ENCODE data around the gene C17orf67.

DNA sequence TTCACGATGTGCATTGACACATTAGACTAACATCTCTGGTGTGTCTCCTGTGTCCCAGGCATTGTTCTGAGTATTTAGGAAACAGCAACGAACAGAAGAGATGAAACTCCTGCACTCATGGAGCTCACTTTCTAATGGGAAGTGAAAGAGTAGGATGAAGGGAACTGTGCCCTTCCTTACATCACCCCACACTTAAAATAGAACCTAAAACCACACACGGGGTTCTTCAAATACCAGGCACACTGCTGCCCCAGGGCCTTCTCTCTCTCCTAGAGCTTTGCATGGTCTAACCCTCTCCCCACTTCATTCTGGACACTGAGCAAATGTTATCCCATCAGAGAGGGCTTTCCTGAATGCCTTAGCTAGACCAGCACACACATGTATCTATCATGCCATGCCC, 46.4 kb upstream of the C17orf67 start:
- TF ChIP-seq, protein P1, sequence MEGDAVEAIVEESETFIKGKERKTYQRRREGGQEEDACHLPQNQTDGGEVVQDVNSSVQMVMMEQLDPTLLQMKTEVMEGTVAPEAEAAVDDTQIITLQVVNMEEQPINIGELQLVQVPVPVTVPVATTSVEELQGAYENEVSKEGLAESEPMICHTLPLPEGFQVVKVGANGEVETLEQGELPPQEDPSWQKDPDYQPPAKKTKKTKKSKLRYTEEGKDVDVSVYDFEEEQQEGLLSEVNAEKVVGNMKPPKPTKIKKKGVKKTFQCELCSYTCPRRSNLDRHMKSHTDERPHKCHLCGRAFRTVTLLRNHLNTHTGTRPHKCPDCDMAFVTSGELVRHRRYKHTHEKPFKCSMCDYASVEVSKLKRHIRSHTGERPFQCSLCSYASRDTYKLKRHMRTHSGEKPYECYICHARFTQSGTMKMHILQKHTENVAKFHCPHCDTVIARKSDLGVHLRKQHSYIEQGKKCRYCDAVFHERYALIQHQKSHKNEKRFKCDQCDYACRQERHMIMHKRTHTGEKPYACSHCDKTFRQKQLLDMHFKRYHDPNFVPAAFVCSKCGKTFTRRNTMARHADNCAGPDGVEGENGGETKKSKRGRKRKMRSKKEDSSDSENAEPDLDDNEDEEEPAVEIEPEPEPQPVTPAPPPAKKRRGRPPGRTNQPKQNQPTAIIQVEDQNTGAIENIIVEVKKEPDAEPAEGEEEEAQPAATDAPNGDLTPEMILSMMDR (IDR thresholded peaks at IDR 0.05): no peak
- no peak for TF ChIP-seq POLR2A (IDR thresholded peaks at IDR 0.05)
